Gastrocnemius medialis (tissue), 4 donors: ENCODE data around the gene RNF213.

Experiments
- CTCF ChIP-seq, 5 experiments: fragments of 450-650 bp in 3 of 5; fragments of 200-600 bp in 2 of 5; sonication (generic) in 2 of 5; IDR thresholded peaks in 4 of 5; conservative IDR thresholded peaks in 1 of 5; 1 replicate in 4 of 5; 2 replicates in 1 of 5; pipeline ENCODE4 v1.5.1; 2016 to 2019; ENCODE audit warnings: antibody characterized with exemption in 5 of 5, mild to moderate bottlenecking in 3 of 5, moderate library complexity in 3 of 5
- POLR2A ChIP-seq, 2 donors: fragments of 450-650 bp; IDR thresholded peaks; one replicate each; pipeline ENCODE4 v1.6.1; 2017; ENCODE audit warnings: antibody characterized with exemption in 2 of 2, mild to moderate bottlenecking in 2 of 2, moderate library complexity in 2 of 2

- no peak for TF ChIP-seq CTCF (IDR thresholded peaks at IDR 0.05 in 4 of 5, conservative IDR thresholded peaks at IDR 0.05 in 1 of 5)
- TF ChIP-seq POLR2A (IDR thresholded peaks at IDR 0.05) = no peak
Observed at GRCh38 chr17:80267391-80267790, 6.7 kb downstream of the RNF213 start.
